H9 (cell line): ENCODE results near the gene SIGLEC12. TPM values are rescaled to one million over a fixed set of nuclear protein-coding genes. Genes with fewer than 3 reads are reported as not detected.

Experiments
- DNase-seq: peaks from one replicate; pipeline ENCODE4 v3.0.0-alpha.2; 2017
- H2AFZ ChIP-seq: one replicate; pipeline ENCODE4 v1.6.1; 2013; ENCODE audit warnings: mild to moderate bottlenecking, low read length, control low read depth, moderate library complexity
- H2AK5ac ChIP-seq: 2 replicates; pipeline ENCODE4 v1.6.1; 2013; ENCODE audit warnings: low read length, control low read depth, mixed read lengths; ENCODE audit not compliant: insufficient read length
- H2BK120ac ChIP-seq: one replicate; pipeline ENCODE4 v1.6.1; 2013; ENCODE audit warnings: low read depth, mild to moderate bottlenecking, low read length, control low read depth, inconsistent platforms; ENCODE audit not compliant: poor library complexity, severe bottlenecking
- H2BK12ac ChIP-seq: 2 replicates; pipeline ENCODE4 v1.6.1; 2013; ENCODE audit warnings: low read length, control low read depth, mixed read lengths, low read depth; ENCODE audit not compliant: insufficient read length
- H2BK15ac ChIP-seq: 2 replicates; pipeline ENCODE4 v1.6.1; 2013; ENCODE audit warnings: low read depth, low read length, control low read depth
- H2BK20ac ChIP-seq: one replicate; pipeline ENCODE4 v1.6.1; 2013; ENCODE audit warnings: low read depth, mild to moderate bottlenecking, low read length, control low read depth, inconsistent platforms; ENCODE audit not compliant: poor library complexity, severe bottlenecking
- H2BK5ac ChIP-seq: 2 replicates; pipeline ENCODE4 v1.6.1; 2013; ENCODE audit warnings: low read length, control low read depth, mixed read lengths; ENCODE audit not compliant: insufficient read length
- H3K14ac ChIP-seq: 2 replicates; pipeline ENCODE4 v1.6.1; 2013; ENCODE audit warnings: low read length, control low read depth; ENCODE audit not compliant: insufficient read depth
- H3K18ac ChIP-seq: 2 replicates; pipeline ENCODE4 v1.6.1; 2013; ENCODE audit warnings: low read depth, mild to moderate bottlenecking, mixed read lengths, low read length, control low read depth; ENCODE audit not compliant: insufficient read length
- H3K23ac ChIP-seq: 2 replicates; pipeline ENCODE4 v1.6.1; 2013; ENCODE audit warnings: low read length, control low read depth, mixed read lengths, low read depth; ENCODE audit not compliant: insufficient read length
- H3K23me2 ChIP-seq: 2 replicates; pipeline ENCODE4 v1.6.1; 2013; ENCODE audit warnings: low read depth, mild to moderate bottlenecking, mixed read lengths, low read length, control low read depth; ENCODE audit not compliant: insufficient read length, poor library complexity, severe bottlenecking
- H3K27ac ChIP-seq: 2 replicates; pipeline ENCODE4 v1.5.1; 2013; ENCODE audit warnings: low read length, control low read depth, mixed read lengths, low read depth; ENCODE audit not compliant: insufficient read length
- H3K27me3 ChIP-seq: 2 replicates; pipeline ENCODE4 v1.6.1; 2013; ENCODE audit warnings: low read length, control low read depth, inconsistent platforms; ENCODE audit not compliant: insufficient read depth
- H3K4ac ChIP-seq: 2 replicates; pipeline ENCODE4 v1.6.1; 2013; ENCODE audit warnings: low read depth, mild to moderate bottlenecking, control low read depth, inconsistent platforms, low read length, moderate library complexity
- H3K4me1 ChIP-seq: 2 replicates; pipeline ENCODE4 v1.6.1; 2013; ENCODE audit warnings: low read length, control low read depth, inconsistent platforms; ENCODE audit not compliant: insufficient read depth
- H3K4me2 ChIP-seq: 2 replicates; pipeline ENCODE4 v1.6.1; 2013; ENCODE audit warnings: low read length, control low read depth, mixed read lengths; ENCODE audit not compliant: insufficient read length, insufficient read depth
- H3K56ac ChIP-seq: 2 replicates; pipeline ENCODE4 v1.6.1; 2013; ENCODE audit warnings: low read depth, mild to moderate bottlenecking, mixed read lengths, low read length, control low read depth; ENCODE audit not compliant: insufficient read length
- H3K79me1 ChIP-seq: 2 replicates; pipeline ENCODE4 v1.6.1; 2013; ENCODE audit warnings: low read depth, mild to moderate bottlenecking, moderate library complexity, low read length, control low read depth, inconsistent platforms; ENCODE audit not compliant: insufficient read depth, poor library complexity, severe bottlenecking
- H3K79me2 ChIP-seq: 2 replicates; pipeline ENCODE4 v1.6.1; 2013; ENCODE audit warnings: low read length, control low read depth, inconsistent platforms; ENCODE audit not compliant: insufficient read depth
- H3K9ac ChIP-seq: 2 replicates; pipeline ENCODE4 v1.6.1; 2013; ENCODE audit warnings: low read length, control low read depth, mixed read lengths; ENCODE audit not compliant: insufficient read length; ENCODE audit errors: extremely low read depth
- H3K9me3 ChIP-seq: one replicate; pipeline ENCODE4 v1.6.1; 2013; ENCODE audit warnings: low read depth, low read length, inconsistent platforms; ENCODE audit not compliant: control insufficient read depth
- H3T11ph ChIP-seq: one replicate; pipeline ENCODE4 v1.6.1; 2013; ENCODE audit warnings: mild to moderate bottlenecking, low read length, control low read depth, inconsistent platforms
- H4K20me1 ChIP-seq: one replicate; pipeline ENCODE4 v1.6.1; 2013; ENCODE audit not compliant: control insufficient read depth, insufficient read length, insufficient read depth
- H4K5ac ChIP-seq: 2 replicates; pipeline ENCODE4 v1.6.1; 2013; ENCODE audit warnings: low read depth, mild to moderate bottlenecking, mixed read lengths, low read length, control low read depth; ENCODE audit not compliant: insufficient read length
- H4K8ac ChIP-seq: replicated peaks from 2 replicates; pipeline ENCODE4 v1.6.1; 2013; ENCODE audit warnings: low read length, control low read depth, mixed read lengths, low read depth; ENCODE audit not compliant: insufficient read length
- H4K91ac ChIP-seq: 2 replicates; pipeline ENCODE4 v1.6.1; 2013; ENCODE audit warnings: low read depth, mild to moderate bottlenecking, moderate library complexity, mixed read lengths, low read length, control low read depth; ENCODE audit not compliant: insufficient read length
- H3K27ac Mint-ChIP-seq, 3 experiments: 2 replicates in 2 of 3; 3 replicates in 1 of 3; pipeline ENCODE4 v1.8.0; 2020 to 2021; ENCODE audit warnings: mixed read lengths in 3 of 3, mild to moderate bottlenecking in 1 of 3, moderate library complexity in 1 of 3
- H3K27me3 Mint-ChIP-seq: 2 replicates; pipeline ENCODE4 v1.8.0; 2021; ENCODE audit warnings: low read depth, mild to moderate bottlenecking, moderate library complexity, mixed read lengths
- H3K36me3 Mint-ChIP-seq, 3 experiments: 2 replicates in 2 of 3; 3 replicates in 1 of 3; pipeline ENCODE4 v1.8.0; 2020 to 2021; ENCODE audit warnings: low read depth in 3 of 3, mixed read lengths in 3 of 3; ENCODE audit not compliant: insufficient read depth in 1 of 3
- H3K4me1 Mint-ChIP-seq, 2 experiments: 2 replicates each; pipeline ENCODE4 v1.8.0; 2020; ENCODE audit warnings: mixed read lengths in 2 of 2
- H3K4me3 Mint-ChIP-seq, 2 experiments: 2 replicates in 1 of 2; 3 replicates in 1 of 2; pipeline ENCODE4 v1.8.0; 2020 to 2021; ENCODE audit warnings: mild to moderate bottlenecking in 2 of 2, mixed read lengths in 2 of 2, moderate library complexity in 1 of 2
- H3K9me3 Mint-ChIP-seq, 2 experiments: 2 replicates in 1 of 2; 3 replicates in 1 of 2; pipeline ENCODE4 v1.8.0; 2020; ENCODE audit warnings: mild to moderate bottlenecking in 2 of 2, mixed read lengths in 2 of 2, moderate library complexity in 1 of 2
- CTCF ChIP-seq: fragments of 200-600 bp; sonication (generic); conservative IDR thresholded peaks from 3 replicates; pipeline ENCODE4 v1.8.0; 2021; ENCODE audit warnings: antibody characterized with exemption, mild to moderate bottlenecking
- WGBS: extraction: QIAGEN DNeasy Blood & Tissue Kit; methylation state at CpG from one replicate; pipeline ENCODE4 v1.1.7; 2013; ENCODE audit warnings: missing lambda C conversion rate, low lambda C conversion rate, mixed read lengths; ENCODE audit not compliant: insufficient read length; ENCODE audit errors: extremely low coverage; 5-methylcytosine and 5-hydroxymethylcytosine counted together
- total RNA-seq: library from RNA; stranded (reverse); gene quantifications from 2 replicates; pipeline ENCODE4 v1.2.1, GENCODE V29; 2021

The SIGLEC12 gene
- total RNA-seq, 1 experiment from 2014 or later = not detected

DNA sequence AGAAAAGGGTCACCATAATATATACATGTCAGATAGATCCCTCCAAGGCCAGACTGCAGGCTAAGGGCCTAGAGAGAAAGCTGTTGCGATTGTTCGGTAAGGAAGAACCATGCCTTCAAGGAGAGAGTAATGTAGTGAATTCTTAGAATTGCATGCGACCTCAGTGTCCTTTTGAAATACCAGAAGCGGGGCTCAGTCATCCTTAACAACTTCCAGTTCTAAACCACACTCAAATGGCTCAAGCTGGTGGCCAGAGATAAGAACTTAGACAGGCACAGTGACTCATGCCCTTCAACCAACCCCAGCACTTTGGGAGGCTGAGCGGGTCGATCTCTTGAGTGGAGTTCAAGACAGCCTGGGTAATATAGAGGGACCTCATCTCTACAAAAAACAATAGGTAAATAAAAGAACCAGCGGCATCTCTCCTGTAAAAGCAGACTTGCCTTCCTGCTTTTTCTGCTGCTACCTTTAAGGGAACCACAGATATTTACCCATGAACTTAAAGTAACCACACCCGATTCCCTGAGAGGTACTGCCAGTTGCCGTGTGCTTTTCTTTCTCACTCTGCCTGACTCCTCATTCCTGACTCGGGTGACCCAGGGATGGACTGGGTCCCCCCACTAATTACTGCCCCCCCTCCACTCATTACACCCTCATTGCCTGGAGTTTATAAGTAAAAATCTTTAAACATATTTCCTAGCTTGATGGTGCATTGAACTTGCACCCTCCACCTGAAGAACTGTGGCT lies 45.2 kb upstream of the SIGLEC12 start:
- no peaks in the 10 kb centered on the region for H3K4me1 ChIP-seq
- no peak overlapping the region for H2BK20ac ChIP-seq
- no peak overlapping the region for H3K56ac ChIP-seq
- H4K8ac ChIP-seq = no peak overlapping the region
- H2BK12ac ChIP-seq = no peak overlapping the region
- H3K4ac ChIP-seq = no peak overlapping the region
- no peaks in the 10 kb centered on the region for H3K79me1 ChIP-seq
- no peak overlapping the region for H3T11ph ChIP-seq
- peaks cover 0 to 12% (median 0%) of the 10 kb centered on the region in 3 experiments; a peak in 3 of 7 replicates for H3K36me3 Mint-ChIP-seq
- no peak for TF ChIP-seq CTCF
- no peak overlapping the region for H3K4me3 Mint-ChIP-seq
- WGBS = no CpG with 5 or more reads among the region's 10 CpGs
- no peaks in the 10 kb centered on the region for H3K9me3 ChIP-seq
- no peak overlapping the region for H3K14ac ChIP-seq
- H3K79me2 ChIP-seq = no peaks in the 10 kb centered on the region
- H3K4me2 ChIP-seq = no peak overlapping the region
- no peaks in the 10 kb centered on the region for H4K20me1 ChIP-seq
- H4K5ac ChIP-seq = no peak overlapping the region
- H2AFZ ChIP-seq = no peak overlapping the region
- no peak overlapping the region for H2AK5ac ChIP-seq
- H3K9ac ChIP-seq = no peak overlapping the region
- H2BK5ac ChIP-seq = no peak overlapping the region
- no peak overlapping the region for H3K27ac Mint-ChIP-seq
- no peak overlapping the region for H3K18ac ChIP-seq
- H3K27me3 ChIP-seq = no peaks in the 10 kb centered on the region
- no peak overlapping the region for H4K91ac ChIP-seq
- peaks cover 58 to 97% of the 10 kb centered on the region in 2 experiments for H3K9me3 Mint-ChIP-seq
- H3K23ac ChIP-seq = no peak overlapping the region
- no peak overlapping the region for H2BK120ac ChIP-seq
- H3K27me3 Mint-ChIP-seq = peaks cover 67% of the 10 kb centered on the region
- H3K27ac ChIP-seq = no peak overlapping the region
- H3K4me1 Mint-ChIP-seq = no peaks in the 10 kb centered on the region
- no peak overlapping the region for H2BK15ac ChIP-seq
- no peaks in the 10 kb centered on the region for H3K23me2 ChIP-seq
- no peak for DNase-seq
